Measurements from ENCODE around the gene NLGN1. TPM values are rescaled to one million over a fixed set of nuclear protein-coding genes. Genes with fewer than 3 reads are reported as not detected.

NLGN1 gene
- total and polyA plus RNA-seq, 12 donors, result 0.88 to 19.9 (median 12.6) TPM

DNA sequence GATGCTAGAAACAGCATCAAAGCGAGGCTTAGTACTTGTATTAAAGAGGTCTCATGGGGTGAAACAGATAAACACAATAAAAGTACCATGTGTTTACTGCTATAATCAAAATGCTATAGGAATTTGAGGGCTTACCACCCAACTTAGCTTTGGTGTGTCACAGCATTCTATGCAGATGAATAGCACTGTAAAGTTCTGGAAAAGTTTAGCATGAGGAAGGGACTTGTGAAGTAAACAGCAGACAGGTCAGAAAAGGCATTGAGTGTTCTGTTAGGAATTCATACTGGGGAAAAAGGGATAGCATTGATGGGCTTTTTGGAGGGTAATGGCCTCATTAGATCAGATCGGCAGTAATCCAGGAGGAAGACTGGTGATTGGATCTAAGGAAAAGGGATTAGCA lies 505.3 kb downstream of the NLGN1 start:
- Histone ChIP-seq H3K4me3 (no peak overlapping the region), H3K9me3 (no peaks in the 10 kb centered on the region), H3K27ac (no peak overlapping the region), H3K36me3 (no peaks in the 10 kb centered on the region), H3K4me1 (no peaks in the 10 kb centered on the region), H3K27me3 (no peaks in the 10 kb centered on the region)
- TF ChIP-seq, protein P1, sequence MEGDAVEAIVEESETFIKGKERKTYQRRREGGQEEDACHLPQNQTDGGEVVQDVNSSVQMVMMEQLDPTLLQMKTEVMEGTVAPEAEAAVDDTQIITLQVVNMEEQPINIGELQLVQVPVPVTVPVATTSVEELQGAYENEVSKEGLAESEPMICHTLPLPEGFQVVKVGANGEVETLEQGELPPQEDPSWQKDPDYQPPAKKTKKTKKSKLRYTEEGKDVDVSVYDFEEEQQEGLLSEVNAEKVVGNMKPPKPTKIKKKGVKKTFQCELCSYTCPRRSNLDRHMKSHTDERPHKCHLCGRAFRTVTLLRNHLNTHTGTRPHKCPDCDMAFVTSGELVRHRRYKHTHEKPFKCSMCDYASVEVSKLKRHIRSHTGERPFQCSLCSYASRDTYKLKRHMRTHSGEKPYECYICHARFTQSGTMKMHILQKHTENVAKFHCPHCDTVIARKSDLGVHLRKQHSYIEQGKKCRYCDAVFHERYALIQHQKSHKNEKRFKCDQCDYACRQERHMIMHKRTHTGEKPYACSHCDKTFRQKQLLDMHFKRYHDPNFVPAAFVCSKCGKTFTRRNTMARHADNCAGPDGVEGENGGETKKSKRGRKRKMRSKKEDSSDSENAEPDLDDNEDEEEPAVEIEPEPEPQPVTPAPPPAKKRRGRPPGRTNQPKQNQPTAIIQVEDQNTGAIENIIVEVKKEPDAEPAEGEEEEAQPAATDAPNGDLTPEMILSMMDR (IDR thresholded peaks at IDR 0.05), result no peak
- DNase-seq (no peak), ATAC-seq (no peak)
- 84 to 97% methylated on average over 2 of the region's 2 CpGs for WGBS, 2 donors
- intact Hi-C loops (cut with DNase I), result no loop called here

DNA sequence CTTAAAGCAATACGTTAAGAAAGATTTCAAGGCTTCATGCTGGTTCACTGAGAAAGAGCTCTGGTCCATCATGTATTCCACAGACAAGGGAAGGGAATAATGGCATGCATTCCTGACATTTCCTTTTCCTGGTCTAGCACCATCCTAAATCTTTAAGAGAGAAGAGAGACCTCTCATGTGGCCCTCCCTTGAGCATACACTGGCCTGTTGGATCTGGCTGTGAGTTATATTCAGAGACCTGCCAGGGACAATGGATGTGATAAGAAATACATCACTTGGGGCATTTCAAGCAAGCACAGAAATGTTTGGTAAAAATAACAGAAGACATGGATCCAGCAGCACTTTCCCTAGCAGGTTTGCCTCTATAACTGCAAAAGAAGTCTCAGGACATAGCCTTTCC lies 507.8 kb downstream of the NLGN1 start:
- intact Hi-C loops (cut with DNase I), result no loop called here
- Histone ChIP-seq H3K4me3 (no peak overlapping the region), H3K9me3 (no peaks in the 10 kb centered on the region), H3K27me3 (no peaks in the 10 kb centered on the region), H3K27ac (no peak overlapping the region), H3K36me3 (no peaks in the 10 kb centered on the region), H3K4me1 (no peaks in the 10 kb centered on the region)
- ATAC-seq (no peak), DNase-seq (no peak)
- WGBS, 2 donors, result 76 to 89% methylated on average over 1 of the region's 1 CpG
- TF ChIP-seq, protein P1 (IDR thresholded peaks at IDR 0.05), result no peak

DNA sequence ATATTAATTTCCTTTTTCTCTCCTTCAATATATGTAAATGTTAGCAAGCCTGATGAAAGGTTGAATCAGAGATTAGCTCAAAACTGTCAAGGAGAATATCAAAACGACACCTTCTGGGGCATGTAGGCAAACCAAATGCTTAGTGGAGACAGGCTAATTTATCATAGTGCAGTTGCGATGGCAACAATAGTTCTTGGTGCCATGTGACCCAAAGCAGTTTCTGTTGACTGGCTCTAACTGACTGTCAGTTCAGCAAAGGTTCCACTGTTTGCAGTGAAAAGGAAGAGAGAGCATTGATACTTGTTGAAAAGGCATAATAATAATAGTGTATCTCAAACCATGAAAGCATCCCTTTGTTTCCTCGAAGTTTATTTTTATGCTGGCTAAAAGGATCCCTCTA lies 513.9 kb downstream of the NLGN1 start:
- WGBS, 2 donors, result 36 to 46% methylated on average over 3 of the region's 3 CpGs

DNA sequence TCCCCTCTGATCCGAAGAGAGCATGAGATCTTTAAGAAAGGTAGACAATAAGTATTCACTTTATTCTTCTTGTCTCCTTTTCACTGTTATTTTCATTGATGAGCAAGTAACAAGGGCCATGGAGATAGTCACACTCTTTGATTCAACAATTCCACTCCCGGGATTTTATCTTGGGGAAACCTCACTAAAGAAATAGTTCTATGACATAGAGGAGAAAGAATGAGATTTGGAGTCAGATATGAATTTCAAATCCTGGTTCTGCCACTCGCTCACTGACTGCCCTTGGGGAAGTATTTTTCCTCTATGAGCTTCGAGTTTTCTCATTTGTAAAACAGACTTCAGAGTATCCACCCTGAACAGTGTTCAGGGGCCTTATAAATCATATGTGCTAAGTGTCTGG lies 514.6 kb downstream of the NLGN1 start:
- WGBS, 2 donors, result 65 to 69% methylated on average over 4 of the region's 4 CpGs

More for the DNA sequence above, 513.9 kb downstream of the NLGN1 start:
- Histone ChIP-seq H3K4me3 (no peak overlapping the region), H3K36me3 (no peaks in the 10 kb centered on the region), H3K4me1 (peaks cover 0 to 21% (median 7%) of the 10 kb centered on the region in 9 donors), H3K27me3 (no peaks in the 10 kb centered on the region), H3K27ac (no peak overlapping the region), H3K9me3 (no peaks in the 10 kb centered on the region)
- ATAC-seq, result no peak
- TF ChIP-seq, protein P1 (IDR thresholded peaks at IDR 0.05), result no peak
- intact Hi-C loops (cut with DNase I), result no loop called here
- DNase-seq, result no peak

More for the DNA sequence above, 514.6 kb downstream of the NLGN1 start:
- Histone ChIP-seq H3K4me1 (peaks cover 0 to 21% (median 7%) of the 10 kb centered on the region in 9 donors), H3K9me3 (no peaks in the 10 kb centered on the region), H3K4me3 (no peak overlapping the region), H3K36me3 (no peaks in the 10 kb centered on the region), H3K27ac (no peak overlapping the region), H3K27me3 (no peaks in the 10 kb centered on the region)
- intact Hi-C loops (cut with DNase I), result no loop called here
- ATAC-seq (no peak), DNase-seq (no peak)
- TF ChIP-seq, protein P1 (IDR thresholded peaks at IDR 0.05), result no peak

Measured in heart right ventricle (tissue), 16 donors.